ENCODE data around the gene S100A6. TPM values are rescaled to one million over a fixed set of nuclear protein-coding genes. Genes with fewer than 3 reads are reported as not detected.

Gene S100A6
- total RNA-seq, 1 experiment from 2014 or later = 19.2 TPM

- Mint-ChIP-seq H3K9me3 (peaks cover 6% of the 10 kb centered on the region), H3K4me1 (peaks cover 25% of the 10 kb centered on the region), H3K27ac (no peak overlapping the region), H3K27me3 (ENCODE audit: low read depth) (peaks cover 7% of the 10 kb centered on the region), H3K4me3 (no peak overlapping the region), H3K36me3 (peaks cover 4% of the 10 kb centered on the region)
- TF ChIP-seq ZBTB21 (CRISPR knock-in tag; IDR thresholded peaks at IDR 0.05; ENCODE audit: borderline replicate concordance) = no peak
- no peak for TF ChIP-seq ZNF512 (CRISPR knock-in tag; IDR thresholded peaks at IDR 0.05; ENCODE audit: borderline replicate concordance)
- TF ChIP-seq, protein P1, sequence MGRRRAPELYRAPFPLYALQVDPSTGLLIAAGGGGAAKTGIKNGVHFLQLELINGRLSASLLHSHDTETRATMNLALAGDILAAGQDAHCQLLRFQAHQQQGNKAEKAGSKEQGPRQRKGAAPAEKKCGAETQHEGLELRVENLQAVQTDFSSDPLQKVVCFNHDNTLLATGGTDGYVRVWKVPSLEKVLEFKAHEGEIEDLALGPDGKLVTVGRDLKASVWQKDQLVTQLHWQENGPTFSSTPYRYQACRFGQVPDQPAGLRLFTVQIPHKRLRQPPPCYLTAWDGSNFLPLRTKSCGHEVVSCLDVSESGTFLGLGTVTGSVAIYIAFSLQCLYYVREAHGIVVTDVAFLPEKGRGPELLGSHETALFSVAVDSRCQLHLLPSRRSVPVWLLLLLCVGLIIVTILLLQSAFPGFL (CRISPR knock-in tag; IDR thresholded peaks at IDR 0.05; ENCODE audit: borderline replicate concordance) = no peak
- no peak for TF ChIP-seq MXD4 (CRISPR knock-in tag; IDR thresholded peaks at IDR 0.05; ENCODE audit: borderline replicate concordance)
- no peak for TF ChIP-seq ZNF671 (CRISPR knock-in tag; IDR thresholded peaks at IDR 0.05)
- no peak for TF ChIP-seq MLX (CRISPR knock-in tag; IDR thresholded peaks at IDR 0.05)
- no peak for TF ChIP-seq ELF4 (CRISPR knock-in tag; IDR thresholded peaks at IDR 0.05; ENCODE audit: low read depth)
- TF ChIP-seq, protein P2, sequence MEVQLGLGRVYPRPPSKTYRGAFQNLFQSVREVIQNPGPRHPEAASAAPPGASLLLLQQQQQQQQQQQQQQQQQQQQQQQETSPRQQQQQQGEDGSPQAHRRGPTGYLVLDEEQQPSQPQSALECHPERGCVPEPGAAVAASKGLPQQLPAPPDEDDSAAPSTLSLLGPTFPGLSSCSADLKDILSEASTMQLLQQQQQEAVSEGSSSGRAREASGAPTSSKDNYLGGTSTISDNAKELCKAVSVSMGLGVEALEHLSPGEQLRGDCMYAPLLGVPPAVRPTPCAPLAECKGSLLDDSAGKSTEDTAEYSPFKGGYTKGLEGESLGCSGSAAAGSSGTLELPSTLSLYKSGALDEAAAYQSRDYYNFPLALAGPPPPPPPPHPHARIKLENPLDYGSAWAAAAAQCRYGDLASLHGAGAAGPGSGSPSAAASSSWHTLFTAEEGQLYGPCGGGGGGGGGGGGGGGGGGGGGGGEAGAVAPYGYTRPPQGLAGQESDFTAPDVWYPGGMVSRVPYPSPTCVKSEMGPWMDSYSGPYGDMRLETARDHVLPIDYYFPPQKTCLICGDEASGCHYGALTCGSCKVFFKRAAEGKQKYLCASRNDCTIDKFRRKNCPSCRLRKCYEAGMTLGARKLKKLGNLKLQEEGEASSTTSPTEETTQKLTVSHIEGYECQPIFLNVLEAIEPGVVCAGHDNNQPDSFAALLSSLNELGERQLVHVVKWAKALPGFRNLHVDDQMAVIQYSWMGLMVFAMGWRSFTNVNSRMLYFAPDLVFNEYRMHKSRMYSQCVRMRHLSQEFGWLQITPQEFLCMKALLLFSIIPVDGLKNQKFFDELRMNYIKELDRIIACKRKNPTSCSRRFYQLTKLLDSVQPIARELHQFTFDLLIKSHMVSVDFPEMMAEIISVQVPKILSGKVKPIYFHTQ (CRISPR knock-in tag; IDR thresholded peaks at IDR 0.05) = no peak
- TF ChIP-seq NFYB (CRISPR knock-in tag; conservative IDR thresholded peaks at IDR 0.05; ENCODE audit: low read depth) = no peak
- no peak for TF ChIP-seq TCF7 (CRISPR knock-in tag; IDR thresholded peaks at IDR 0.05; ENCODE audit: low read depth)
- TF ChIP-seq, protein P3, sequence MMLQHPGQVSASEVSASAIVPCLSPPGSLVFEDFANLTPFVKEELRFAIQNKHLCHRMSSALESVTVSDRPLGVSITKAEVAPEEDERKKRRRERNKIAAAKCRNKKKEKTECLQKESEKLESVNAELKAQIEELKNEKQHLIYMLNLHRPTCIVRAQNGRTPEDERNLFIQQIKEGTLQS (CRISPR knock-in tag; conservative IDR thresholded peaks at IDR 0.05) = no peak
- no peak for TF ChIP-seq CREM (CRISPR knock-in tag; IDR thresholded peaks at IDR 0.05)
- no peak for TF ChIP-seq ETV6 (CRISPR knock-in tag; IDR thresholded peaks at IDR 0.05)
- no peak for TF ChIP-seq ZNF263 (CRISPR knock-in tag; IDR thresholded peaks at IDR 0.05; ENCODE audit: low read depth)
- ATAC-seq (peak; percentile 69), DNase-seq (ENCODE audit: low spot score) (no peak)
- CTCF ChIA-PET = interaction anchor here (0.9 to 3.6 kb wide), 5 partner anchors 9 to 100 kb away, joined by 3 to 15 read pairs (median 4); partner anchors contain the start of genes S100A13 and S100A6
- POLR2A ChIA-PET = no interaction called here
These were observed 8.6 kb downstream of the S100A6 start for GRCh38 chr1:153527023-153527682.

DNA sequence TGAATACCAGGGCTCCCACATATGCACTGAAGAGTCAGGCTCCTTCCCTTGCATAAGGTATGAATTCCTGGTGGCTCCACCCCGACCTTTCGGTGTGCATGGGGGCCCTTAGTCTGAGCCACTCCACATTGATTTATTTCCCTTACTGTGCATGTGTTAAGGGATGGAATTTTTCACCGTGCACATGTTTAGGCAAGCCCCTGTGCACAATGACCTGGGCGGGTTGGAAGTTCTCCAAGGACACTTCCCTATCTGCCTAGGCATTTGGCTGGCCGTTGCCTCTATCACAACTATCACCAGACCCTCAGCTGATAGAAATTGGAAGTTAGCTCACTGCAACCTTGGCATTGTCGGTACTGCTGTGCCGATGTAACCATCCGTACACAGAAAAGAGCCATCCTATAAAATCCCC is 9.7 kb downstream of the S100A6 start:
- H3K4me1 Mint-ChIP-seq = peaks cover 25% of the 10 kb centered on the region
- DNase-seq (ENCODE audit: low spot score) (no peak), ATAC-seq (no peak)
- CTCF ChIA-PET = interaction anchor here (0.8 to 3.6 kb wide), 6 partner anchors 15 to 171 kb away, joined by 3 to 15 read pairs (median 10); partner anchors contain the start of gene S100A13
- POLR2A ChIA-PET = interaction anchor here (0.8 kb wide), 1 partner anchor 172 kb away, joined by 3 read pairs; no protein-coding TSS in a partner anchor
- H3K27me3 Mint-ChIP-seq (ENCODE audit: low read depth) = peaks cover 10% of the 10 kb centered on the region
- H3K27ac Mint-ChIP-seq = no peak overlapping the region
- H3K9me3 Mint-ChIP-seq = peaks cover 8% of the 10 kb centered on the region
- H3K4me3 Mint-ChIP-seq = no peak overlapping the region
- peaks cover 6% of the 10 kb centered on the region for H3K36me3 Mint-ChIP-seq
- TF ChIP-seq RELA (CRISPR knock-in tag; IDR thresholded peaks at IDR 0.05; ENCODE audit: borderline replicate concordance) = no peak
- no peak for TF ChIP-seq FOXP1 (CRISPR knock-in tag; IDR thresholded peaks at IDR 0.05; ENCODE audit: borderline replicate concordance)
- TF ChIP-seq TCF7 (CRISPR knock-in tag; IDR thresholded peaks at IDR 0.05; ENCODE audit: low read depth) = no peak
- TF ChIP-seq ETV6 (CRISPR knock-in tag; IDR thresholded peaks at IDR 0.05) = no peak
- no peak for TF ChIP-seq ZSCAN18 (CRISPR knock-in tag; IDR thresholded peaks at IDR 0.05)
- TF ChIP-seq ZNF671 (CRISPR knock-in tag; IDR thresholded peaks at IDR 0.05) = no peak
- TF ChIP-seq USF2 (CRISPR knock-in tag; IDR thresholded peaks at IDR 0.05) = no peak
- TF ChIP-seq FOXK1 (CRISPR knock-in tag; IDR thresholded peaks at IDR 0.05) = no peak
- TF ChIP-seq CREM (CRISPR knock-in tag; IDR thresholded peaks at IDR 0.05) = no peak
- no peak for TF ChIP-seq NFATC4 (CRISPR knock-in tag; IDR thresholded peaks at IDR 0.05)
- TF ChIP-seq SOX15 (CRISPR knock-in tag; IDR thresholded peaks at IDR 0.05) = no peak
